IPS DF 6.9 (cell line): ENCODE results near the gene CD6.

Experiments used
- DNase-seq: peaks from one replicate; pipeline ENCODE4 v3.0.0-alpha.2; 2013; ENCODE audit warnings: low read depth, low spot score
- H3K27ac ChIP-seq: one replicate; pipeline ENCODE4 v1.5.1; 2013; ENCODE audit warnings: low read length, control low read depth
- H3K27me3 ChIP-seq: 2 replicates; pipeline ENCODE4 v1.6.1; 2013; ENCODE audit warnings: mild to moderate bottlenecking, low read length; ENCODE audit not compliant: control insufficient read depth, insufficient read depth
- H3K36me3 ChIP-seq: 2 replicates; pipeline ENCODE4 v1.6.1; 2013; ENCODE audit warnings: low read length; ENCODE audit not compliant: control insufficient read depth, insufficient read depth
- H3K4me1 ChIP-seq: 2 replicates; pipeline ENCODE4 v1.6.1; 2013; ENCODE audit warnings: low read length; ENCODE audit not compliant: control insufficient read depth, insufficient read depth
- H3K4me3 ChIP-seq: 2 replicates; pipeline ENCODE4 v1.5.1; 2013; ENCODE audit warnings: mild to moderate bottlenecking, low read length
- H3K9me3 ChIP-seq: 2 replicates; pipeline ENCODE4 v1.6.1; 2013; ENCODE audit warnings: low read length, inconsistent platforms; ENCODE audit not compliant: control insufficient read depth, insufficient read depth
- WGBS: extraction: QIAGEN DNeasy Blood & Tissue Kit; methylation state at CpG from one replicate; pipeline ENCODE4 v1.1.7; 2013; ENCODE audit warnings: mixed read lengths, missing lambda C conversion rate; ENCODE audit not compliant: insufficient read length, insufficient coverage; 5-methylcytosine and 5-hydroxymethylcytosine counted together

Gene CD6

GRCh38 chr11:61008971-61009370 lies 37.5 kb downstream of the CD6 start:
- Histone ChIP-seq H3K4me3 (no peak overlapping the region), H3K27me3 (peaks cover 50% of the 10 kb centered on the region), H3K27ac (no peak overlapping the region), H3K4me1 (peaks cover 8% of the 10 kb centered on the region), H3K9me3 (no peaks in the 10 kb centered on the region), H3K36me3 (no peaks in the 10 kb centered on the region)
- no CpG with 5 or more reads among the region's 5 CpGs for WGBS
- DNase-seq = no peak

- Histone ChIP-seq H3K36me3 (no peaks in the 10 kb centered on the region), H3K4me3 (no peak overlapping the region), H3K27ac (no peak overlapping the region), H3K4me1 (peaks cover 8% of the 10 kb centered on the region), H3K27me3 (peaks cover 48% of the 10 kb centered on the region), H3K9me3 (no peaks in the 10 kb centered on the region)
- no CpG with 5 or more reads among the region's 15 CpGs for WGBS
- DNase-seq = no peak
Observed at GRCh38 chr11:61009392-61010275, 38.2 kb downstream of the CD6 start.

GRCh38 chr11:61010466-61011228 lies 39.2 kb downstream of the CD6 start:
- no peaks in the 10 kb centered on the region for H3K9me3 ChIP-seq
- H3K36me3 ChIP-seq = no peaks in the 10 kb centered on the region
- no peak for DNase-seq
- peaks cover 8% of the 10 kb centered on the region for H3K4me1 ChIP-seq
- peaks cover 44% of the 10 kb centered on the region for H3K27me3 ChIP-seq
- no CpG with 5 or more reads among the region's 16 CpGs for WGBS
- no peak overlapping the region for H3K27ac ChIP-seq
- H3K4me3 ChIP-seq = no peak overlapping the region

- WGBS = no CpG with 5 or more reads among the region's 7 CpGs
- Histone ChIP-seq H3K9me3 (no peaks in the 10 kb centered on the region), H3K36me3 (no peaks in the 10 kb centered on the region), H3K4me1 (peaks cover 8% of the 10 kb centered on the region), H3K27me3 (peaks cover 40% of the 10 kb centered on the region), H3K27ac (no peak overlapping the region), H3K4me3 (no peak overlapping the region)
- no peak for DNase-seq
Observed at GRCh38 chr11:61011229-61011870, 39.9 kb downstream of the CD6 start.

- Histone ChIP-seq H3K36me3 (no peaks in the 10 kb centered on the region), H3K4me3 (no peak overlapping the region), H3K4me1 (peaks cover 7% of the 10 kb centered on the region), H3K27ac (no peak overlapping the region), H3K9me3 (no peaks in the 10 kb centered on the region), H3K27me3 (peaks cover 33% of the 10 kb centered on the region)
- DNase-seq = no peak
- WGBS = no CpG with 5 or more reads among the region's 12 CpGs
Observed at GRCh38 chr11:61011950-61012736, 40.7 kb downstream of the CD6 start.

GRCh38 chr11:61012737-61013215 lies 41.3 kb downstream of the CD6 start:
- Histone ChIP-seq H3K27ac (no peak overlapping the region), H3K4me1 (peaks cover 2% of the 10 kb centered on the region), H3K9me3 (no peaks in the 10 kb centered on the region), H3K27me3 (peaks cover 30% of the 10 kb centered on the region), H3K36me3 (no peaks in the 10 kb centered on the region), H3K4me3 (no peak overlapping the region)
- no CpG with 5 or more reads among the region's 6 CpGs for WGBS
- DNase-seq = no peak

GRCh38 chr11:61018059-61018458 lies 46.6 kb downstream of the CD6 start:
- DNase-seq = no peak
- H3K27me3 ChIP-seq = no peaks in the 10 kb centered on the region; the same call in 1 of the 2 replicates
- no peaks in the 10 kb centered on the region; the same call in 1 of the 2 replicates for H3K4me1 ChIP-seq
- H3K4me3 ChIP-seq = no peak overlapping the region
- no peaks in the 10 kb centered on the region for H3K36me3 ChIP-seq
- H3K27ac ChIP-seq = no peak overlapping the region
- no peaks in the 10 kb centered on the region for H3K9me3 ChIP-seq
- whole genome bisulfite sequencing = no CpG with 5 or more reads among the region's 7 CpGs

- Histone ChIP-seq H3K4me3 (no peak overlapping the region), H3K36me3 (no peaks in the 10 kb centered on the region), H3K4me1 (no peaks in the 10 kb centered on the region; the same call in 1 of the 2 replicates), H3K27me3 (no peaks in the 10 kb centered on the region; the same call in 1 of the 2 replicates), H3K9me3 (no peaks in the 10 kb centered on the region), H3K27ac (no peak overlapping the region)
- no CpG with 5 or more reads among the region's 19 CpGs for WGBS
- no peak for DNase-seq
Observed at GRCh38 chr11:61019037-61019831, 47.8 kb downstream of the CD6 start.

GRCh38 chr11:61019832-61020405 lies 48.4 kb downstream of the CD6 start:
- no CpG with 5 or more reads among the region's 9 CpGs for WGBS
- DNase-seq = no peak
- H3K27ac ChIP-seq = no peak overlapping the region
- no peaks in the 10 kb centered on the region for H3K36me3 ChIP-seq
- no peaks in the 10 kb centered on the region; the same call in 1 of the 2 replicates for H3K27me3 ChIP-seq
- H3K4me3 ChIP-seq = no peak overlapping the region
- no peaks in the 10 kb centered on the region for H3K9me3 ChIP-seq
- H3K4me1 ChIP-seq = no peaks in the 10 kb centered on the region; the same call in 1 of the 2 replicates
